GM12872 (cell line): ENCODE data around the gene GNAO1.

Source experiments
- TF ChIP-seq, protein P1 (sequence below): IDR thresholded peaks from 3 replicates; pipeline ENCODE4 v1.5.1; 2011; ENCODE audit warnings: low read depth, mild to moderate bottlenecking, low read length, moderate library complexity; ENCODE audit not compliant: insufficient read depth

Gene GNAO1

DNA sequence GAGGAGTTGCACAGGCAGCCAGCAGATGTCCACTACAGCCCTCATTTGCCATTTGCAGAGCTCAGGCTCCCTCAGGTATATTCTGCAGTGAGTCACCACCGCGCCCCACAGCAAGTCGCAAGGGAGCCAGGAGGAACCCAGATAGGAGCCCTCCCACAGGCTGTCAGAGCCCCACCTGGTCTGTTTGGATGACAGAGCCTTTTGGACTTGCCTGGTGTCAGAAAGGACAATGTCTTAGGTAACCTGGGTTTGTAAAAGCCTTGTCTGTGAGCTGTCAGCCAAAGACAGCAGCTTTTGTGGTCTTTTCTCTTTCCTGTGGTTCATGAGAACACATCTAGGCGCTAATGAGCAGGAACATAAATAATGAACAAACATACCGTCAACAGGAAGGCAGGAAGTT, 70.9 kb downstream of the GNAO1 start:
- TF ChIP-seq, protein P1, sequence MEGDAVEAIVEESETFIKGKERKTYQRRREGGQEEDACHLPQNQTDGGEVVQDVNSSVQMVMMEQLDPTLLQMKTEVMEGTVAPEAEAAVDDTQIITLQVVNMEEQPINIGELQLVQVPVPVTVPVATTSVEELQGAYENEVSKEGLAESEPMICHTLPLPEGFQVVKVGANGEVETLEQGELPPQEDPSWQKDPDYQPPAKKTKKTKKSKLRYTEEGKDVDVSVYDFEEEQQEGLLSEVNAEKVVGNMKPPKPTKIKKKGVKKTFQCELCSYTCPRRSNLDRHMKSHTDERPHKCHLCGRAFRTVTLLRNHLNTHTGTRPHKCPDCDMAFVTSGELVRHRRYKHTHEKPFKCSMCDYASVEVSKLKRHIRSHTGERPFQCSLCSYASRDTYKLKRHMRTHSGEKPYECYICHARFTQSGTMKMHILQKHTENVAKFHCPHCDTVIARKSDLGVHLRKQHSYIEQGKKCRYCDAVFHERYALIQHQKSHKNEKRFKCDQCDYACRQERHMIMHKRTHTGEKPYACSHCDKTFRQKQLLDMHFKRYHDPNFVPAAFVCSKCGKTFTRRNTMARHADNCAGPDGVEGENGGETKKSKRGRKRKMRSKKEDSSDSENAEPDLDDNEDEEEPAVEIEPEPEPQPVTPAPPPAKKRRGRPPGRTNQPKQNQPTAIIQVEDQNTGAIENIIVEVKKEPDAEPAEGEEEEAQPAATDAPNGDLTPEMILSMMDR = no peak

DNA sequence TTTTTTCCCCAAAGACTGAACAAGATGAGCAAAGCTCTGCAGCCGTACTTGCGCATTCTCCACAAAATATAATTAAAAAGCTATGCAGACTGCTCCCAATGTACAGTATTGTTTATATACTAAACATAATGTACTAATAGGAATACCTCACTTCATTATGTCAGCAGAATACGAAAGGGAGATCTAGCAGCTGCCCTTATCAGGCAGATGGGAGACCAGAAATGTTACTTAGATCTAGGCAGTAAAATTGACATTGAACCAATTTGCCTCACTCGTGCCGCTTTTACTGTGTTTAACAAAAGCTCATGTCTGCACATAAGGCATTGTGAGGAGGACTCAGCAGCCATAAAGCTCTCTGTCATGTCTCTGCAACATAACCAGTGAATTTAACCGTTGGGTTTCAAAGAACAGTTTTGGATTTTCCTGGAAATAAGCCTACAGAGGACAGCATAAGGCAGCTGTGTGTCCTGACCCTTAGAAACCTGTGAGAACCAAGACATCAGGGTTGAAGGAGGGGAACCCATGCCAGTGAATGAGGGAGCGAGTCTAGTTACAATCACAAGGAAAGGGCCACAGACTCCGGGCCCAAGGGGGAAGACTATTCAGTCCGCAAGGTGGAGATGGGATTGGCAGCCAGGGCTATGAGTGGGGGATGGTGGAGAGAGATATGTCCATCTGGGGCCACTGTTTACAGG, 71.4 kb downstream of the GNAO1 start:
- TF ChIP-seq, protein P1 = no peak

DNA sequence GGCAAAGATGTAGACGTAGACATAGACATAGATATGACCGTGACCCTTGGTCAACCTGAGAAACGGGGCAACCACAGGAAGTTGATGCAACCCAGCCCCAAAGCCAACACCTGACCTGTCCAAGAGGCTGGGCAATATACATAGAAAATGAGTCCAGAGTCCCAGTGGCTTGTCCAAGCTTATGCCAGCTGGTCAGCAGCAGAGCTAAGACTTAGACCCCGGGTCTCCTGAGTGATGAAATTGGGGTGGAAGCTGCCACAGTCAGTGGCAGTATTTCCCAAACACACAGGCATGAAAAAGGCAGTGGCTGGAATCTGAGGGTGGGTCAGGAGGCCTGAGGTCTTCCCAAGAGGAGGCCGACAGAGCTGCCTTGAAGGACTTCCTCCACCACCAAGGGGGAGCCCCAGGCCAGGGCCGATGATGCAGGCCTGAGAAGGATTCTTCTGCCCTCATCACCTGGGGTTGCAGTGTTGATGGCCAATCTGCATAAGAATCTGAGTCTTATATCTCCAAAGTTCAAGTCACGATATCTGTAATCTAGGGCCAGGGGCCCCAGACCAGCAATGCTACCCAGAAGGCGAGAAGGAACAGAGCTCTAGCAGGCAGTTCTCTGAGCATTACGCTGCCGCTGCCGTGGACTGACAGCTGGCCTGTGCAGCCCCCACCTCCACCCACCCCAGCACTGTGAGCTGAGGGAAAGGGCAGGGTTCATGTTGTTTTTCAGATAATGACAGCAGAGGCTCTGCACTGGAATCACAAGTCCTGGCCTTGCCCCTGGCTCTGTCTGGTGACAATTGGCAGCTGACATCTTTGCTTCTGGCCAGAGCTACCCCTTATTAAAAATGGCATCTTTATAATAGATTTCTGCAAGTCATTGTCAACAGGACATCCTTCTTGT, 72.7 kb downstream of the GNAO1 start:
- TF ChIP-seq, protein P1 = no peak

DNA sequence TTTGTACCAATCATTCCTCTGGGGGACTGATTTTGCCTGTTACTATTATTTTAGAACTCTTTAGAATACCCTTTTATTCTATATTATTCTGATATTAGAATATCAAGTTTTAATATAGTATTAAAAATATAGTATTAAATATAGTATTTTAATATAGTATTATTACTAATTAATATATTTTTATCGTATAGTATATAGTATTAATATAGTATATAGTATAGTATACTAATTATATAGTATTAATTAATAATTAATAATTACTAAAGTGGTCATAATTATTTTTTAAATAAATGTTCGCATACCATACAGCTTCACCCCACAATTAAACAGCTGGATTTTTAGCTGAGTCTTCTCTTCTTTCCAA, 73.3 kb downstream of the GNAO1 start:
- TF ChIP-seq, protein P1 = no peak

DNA sequence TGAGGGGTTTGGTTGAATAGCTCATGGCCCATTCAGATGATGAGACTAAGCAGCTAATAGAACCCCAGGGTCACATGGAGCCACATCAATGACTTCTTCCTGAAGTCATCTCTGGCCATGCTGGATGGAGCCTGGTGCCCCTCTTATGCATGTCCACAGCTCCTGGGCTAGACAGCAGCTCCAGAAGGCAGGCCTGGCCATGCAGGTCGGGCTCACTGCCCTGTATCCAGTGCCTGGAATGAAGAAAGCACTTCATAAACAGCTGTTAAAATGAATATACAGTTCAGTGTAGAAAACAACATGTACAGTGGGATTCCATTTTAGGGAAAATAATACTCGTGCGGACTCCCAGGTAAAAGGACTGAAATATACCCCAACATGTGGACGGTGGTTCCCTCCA, 73.9 kb downstream of the GNAO1 start:
- TF ChIP-seq, protein P1 = no peak

DNA sequence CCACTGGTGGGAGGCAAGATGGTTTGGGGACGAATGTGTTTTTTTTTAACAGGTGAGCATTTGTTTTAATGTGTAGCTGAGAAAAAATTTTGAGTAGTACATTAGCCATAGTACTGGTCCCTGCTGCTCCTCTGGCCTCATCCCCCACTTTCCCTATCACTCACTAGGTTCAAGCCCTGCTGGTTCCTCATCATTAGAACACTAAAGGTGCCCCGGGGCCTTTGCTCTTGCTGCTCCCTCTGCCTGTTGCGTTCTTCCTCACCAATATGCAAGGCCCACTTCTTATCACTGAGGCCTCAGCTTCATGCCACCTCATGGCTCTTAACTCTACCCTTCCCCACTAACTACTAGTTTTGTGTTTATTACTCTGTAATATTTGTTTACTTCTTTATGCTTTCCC, 74.5 kb downstream of the GNAO1 start:
- TF ChIP-seq, protein P1 = no peak
